ENCODE measurements around the gene MCF2L2.

DNA sequence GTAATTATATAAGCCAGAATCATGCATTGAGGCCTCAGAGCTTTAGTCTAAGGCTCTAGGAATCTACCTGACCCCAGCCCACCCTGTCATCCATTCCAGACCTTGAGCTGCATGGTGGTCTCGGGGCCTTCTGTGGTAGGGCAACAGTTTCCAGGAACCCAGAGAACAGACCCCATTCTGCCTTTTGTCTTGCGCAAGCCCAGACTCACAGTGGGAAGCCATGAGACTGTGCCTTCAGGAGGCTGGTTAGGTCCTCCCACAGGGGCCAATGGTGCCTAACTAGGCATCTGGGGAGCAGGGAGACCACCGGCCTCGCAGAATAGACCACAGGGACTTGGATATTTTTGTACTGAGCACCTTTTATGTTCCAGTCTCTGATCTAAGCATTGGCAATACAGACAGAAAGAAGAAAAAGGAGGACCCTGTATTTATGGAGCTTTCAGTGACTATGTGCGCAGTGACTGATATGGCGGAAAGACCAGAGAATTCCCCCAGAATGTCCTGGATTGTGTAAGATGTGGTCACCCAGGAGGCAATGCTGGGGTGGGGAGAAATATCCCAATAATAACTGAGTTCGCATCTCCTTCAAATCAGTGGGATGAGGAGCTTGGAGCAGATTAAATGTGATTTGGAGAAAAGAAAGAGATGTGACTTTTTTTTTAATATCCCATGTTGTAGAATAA is 40.1 kb downstream of the MCF2L2 start:
- TF ChIP-seq, protein P1, sequence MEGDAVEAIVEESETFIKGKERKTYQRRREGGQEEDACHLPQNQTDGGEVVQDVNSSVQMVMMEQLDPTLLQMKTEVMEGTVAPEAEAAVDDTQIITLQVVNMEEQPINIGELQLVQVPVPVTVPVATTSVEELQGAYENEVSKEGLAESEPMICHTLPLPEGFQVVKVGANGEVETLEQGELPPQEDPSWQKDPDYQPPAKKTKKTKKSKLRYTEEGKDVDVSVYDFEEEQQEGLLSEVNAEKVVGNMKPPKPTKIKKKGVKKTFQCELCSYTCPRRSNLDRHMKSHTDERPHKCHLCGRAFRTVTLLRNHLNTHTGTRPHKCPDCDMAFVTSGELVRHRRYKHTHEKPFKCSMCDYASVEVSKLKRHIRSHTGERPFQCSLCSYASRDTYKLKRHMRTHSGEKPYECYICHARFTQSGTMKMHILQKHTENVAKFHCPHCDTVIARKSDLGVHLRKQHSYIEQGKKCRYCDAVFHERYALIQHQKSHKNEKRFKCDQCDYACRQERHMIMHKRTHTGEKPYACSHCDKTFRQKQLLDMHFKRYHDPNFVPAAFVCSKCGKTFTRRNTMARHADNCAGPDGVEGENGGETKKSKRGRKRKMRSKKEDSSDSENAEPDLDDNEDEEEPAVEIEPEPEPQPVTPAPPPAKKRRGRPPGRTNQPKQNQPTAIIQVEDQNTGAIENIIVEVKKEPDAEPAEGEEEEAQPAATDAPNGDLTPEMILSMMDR (IDR thresholded peaks at IDR 0.05), result no peak
- no peak for TF ChIP-seq POLR2A (IDR thresholded peaks at IDR 0.05)
